Subcutaneous adipose tissue (tissue), 4 donors: ENCODE results near the gene C4BPB. TPM values are rescaled to one million over a fixed set of nuclear protein-coding genes. Genes with fewer than 3 reads are reported as not detected.

ENCODE experiments used
- CTCF ChIP-seq: fragments of 450-650 bp; IDR thresholded peaks from one replicate; pipeline ENCODE4 v1.5.1; 2016; ENCODE audit warnings: low read depth, mild to moderate bottlenecking, control low read depth, antibody characterized with exemption, moderate library complexity
- total RNA-seq, 4 donors: library from RNA; depleted of rRNA; stranded (reverse); fragments of >200 nt; gene quantifications; one replicate each; pipeline ENCODE4 v1.1.0, GENCODE V29; 2016

The C4BPB gene
- total RNA-seq, 4 donors from 2014 or later: 0.49 to 6.3 (median 2.2) TPM; not detected in 1

- TF ChIP-seq CTCF: no peak
Observed at GRCh38 chr1:207055386-207056001, 33.2 kb upstream of the C4BPB start.

GRCh38 chr1:207056673-207057072 is 32.0 kb upstream of the C4BPB start:
- TF ChIP-seq CTCF: no peak

- no peak for TF ChIP-seq CTCF
Observed at GRCh38 chr1:207058252-207058651, 30.4 kb upstream of the C4BPB start.

GRCh38 chr1:207058878-207059867 is 29.5 kb upstream of the C4BPB start:
- no peak for TF ChIP-seq CTCF

- no peak for TF ChIP-seq CTCF
Observed at GRCh38 chr1:207059881-207060280, 28.8 kb upstream of the C4BPB start.

- TF ChIP-seq CTCF: no peak
Observed at GRCh38 chr1:207060596-207060995, 28.1 kb upstream of the C4BPB start.

- no peak for TF ChIP-seq CTCF
Observed at GRCh38 chr1:207062058-207062457, 26.6 kb upstream of the C4BPB start.
